Spleen (tissue), 7 donors: ENCODE measurements around the gene FCHO1.

Source experiments
- POLR2A ChIP-seq, 3 donors: fragments of 450-650 bp; IDR thresholded peaks; one replicate each; pipeline ENCODE4 v1.5.1; 2017; ENCODE audit warnings: antibody characterized with exemption in 3 of 3, mild to moderate bottlenecking in 1 of 3
- POLR2AphosphoS5 ChIP-seq, 3 donors: sonication (generic); formaldehyde crosslinking; IDR thresholded peaks; one replicate each; pipeline ENCODE4 v1.5.1; 2017; ENCODE audit warnings: antibody characterized with exemption in 3 of 3
- TF ChIP-seq, protein P1 (sequence below), 11 experiments: fragments of 200-600 bp in 7 of 11; fragments of 450-650 bp in 4 of 11; sonication (generic) in 4 of 11; IDR thresholded peaks in 8 of 11; conservative IDR thresholded peaks in 3 of 11; 1 replicate in 7 of 11; 2 replicates in 4 of 11; pipeline versions ENCODE4 v1.4.0 to v1.8.0; 2016 to 2021; ENCODE audit warnings: antibody characterized with exemption in 11 of 11, inconsistent platforms in 4 of 11, mild to moderate bottlenecking in 1 of 11
- donor health status: DM: no; HTN: no; CAD: no; lungs with moderate emphysema.
- donor health status: DM: no; HTN: no; CAD: no.
- donor health status: DM: no; HTN: no; CAD: no.

GRCh38 chr19:17794731-17795494 is 43.6 kb downstream of the FCHO1 start, which contains the start of gene B3GNT3:
- TF ChIP-seq POLR2A (IDR thresholded peaks at IDR 0.05) (no peak), POLR2AphosphoS5 (IDR thresholded peaks at IDR 0.05) (peak in 2 of 3 donors; percentile 30)
- TF ChIP-seq, protein P1, sequence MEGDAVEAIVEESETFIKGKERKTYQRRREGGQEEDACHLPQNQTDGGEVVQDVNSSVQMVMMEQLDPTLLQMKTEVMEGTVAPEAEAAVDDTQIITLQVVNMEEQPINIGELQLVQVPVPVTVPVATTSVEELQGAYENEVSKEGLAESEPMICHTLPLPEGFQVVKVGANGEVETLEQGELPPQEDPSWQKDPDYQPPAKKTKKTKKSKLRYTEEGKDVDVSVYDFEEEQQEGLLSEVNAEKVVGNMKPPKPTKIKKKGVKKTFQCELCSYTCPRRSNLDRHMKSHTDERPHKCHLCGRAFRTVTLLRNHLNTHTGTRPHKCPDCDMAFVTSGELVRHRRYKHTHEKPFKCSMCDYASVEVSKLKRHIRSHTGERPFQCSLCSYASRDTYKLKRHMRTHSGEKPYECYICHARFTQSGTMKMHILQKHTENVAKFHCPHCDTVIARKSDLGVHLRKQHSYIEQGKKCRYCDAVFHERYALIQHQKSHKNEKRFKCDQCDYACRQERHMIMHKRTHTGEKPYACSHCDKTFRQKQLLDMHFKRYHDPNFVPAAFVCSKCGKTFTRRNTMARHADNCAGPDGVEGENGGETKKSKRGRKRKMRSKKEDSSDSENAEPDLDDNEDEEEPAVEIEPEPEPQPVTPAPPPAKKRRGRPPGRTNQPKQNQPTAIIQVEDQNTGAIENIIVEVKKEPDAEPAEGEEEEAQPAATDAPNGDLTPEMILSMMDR (IDR thresholded peaks at IDR 0.05 in 8 of 11, conservative IDR thresholded peaks at IDR 0.05 in 3 of 11): no peak
